ENCODE measurements around the gene DUSP16. TPM values are rescaled to one million over a fixed set of nuclear protein-coding genes. Genes with fewer than 3 reads are reported as not detected.
"Not testable (repeated sequence)": the region's sequence is repeated elsewhere in the genome, so short reads cannot be mapped to it uniquely, and the experiment has no call there.

DUSP16 gene
- total and polyA plus RNA-seq, 7 donors: 8.6 to 27.3 (median 13.8) TPM

DNA sequence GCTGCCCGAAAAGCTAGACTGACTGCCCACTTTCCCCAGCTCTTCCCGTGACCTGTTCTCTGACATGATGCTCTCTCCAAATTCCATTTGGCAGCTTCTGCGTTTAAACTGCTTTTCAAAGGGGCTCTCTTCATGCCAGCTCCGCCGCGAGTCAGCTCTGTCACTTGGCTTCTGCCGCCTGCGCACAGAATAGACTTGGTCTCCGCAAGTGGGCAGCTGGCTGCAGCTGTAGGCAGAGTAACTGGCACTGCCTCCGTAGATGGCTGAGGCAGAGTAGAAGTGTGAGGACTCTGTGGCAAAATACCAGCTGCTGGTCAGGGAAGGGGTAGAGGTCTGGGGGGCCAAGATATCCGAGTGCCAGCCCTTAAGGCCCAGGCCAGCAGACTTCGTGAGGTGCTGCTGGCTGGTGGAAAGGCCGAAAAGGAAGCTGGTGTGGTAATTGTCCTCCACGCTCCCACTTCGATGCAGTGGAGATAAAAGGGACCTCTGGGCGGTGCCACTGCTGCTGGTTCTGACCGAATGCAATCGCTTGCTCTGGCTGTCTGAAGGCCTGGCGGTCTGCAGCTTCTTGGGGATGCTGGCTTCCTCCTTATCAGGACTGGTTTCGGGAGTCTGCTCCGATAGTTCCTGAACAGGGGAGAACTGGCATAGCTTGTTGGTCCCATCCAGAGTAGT is 85.7 kb downstream of the DUSP16 start:
- no peaks in the 10 kb centered on the region for H3K9me3 ChIP-seq
- H3K27me3 ChIP-seq: no peaks in the 10 kb centered on the region
- TF ChIP-seq POLR2AphosphoS5 (IDR thresholded peaks at IDR 0.05) (no peak), EP300 (IDR thresholded peaks at IDR 0.05) (no peak), POLR2A (IDR thresholded peaks at IDR 0.05) (no peak)
- TF ChIP-seq, protein P1, sequence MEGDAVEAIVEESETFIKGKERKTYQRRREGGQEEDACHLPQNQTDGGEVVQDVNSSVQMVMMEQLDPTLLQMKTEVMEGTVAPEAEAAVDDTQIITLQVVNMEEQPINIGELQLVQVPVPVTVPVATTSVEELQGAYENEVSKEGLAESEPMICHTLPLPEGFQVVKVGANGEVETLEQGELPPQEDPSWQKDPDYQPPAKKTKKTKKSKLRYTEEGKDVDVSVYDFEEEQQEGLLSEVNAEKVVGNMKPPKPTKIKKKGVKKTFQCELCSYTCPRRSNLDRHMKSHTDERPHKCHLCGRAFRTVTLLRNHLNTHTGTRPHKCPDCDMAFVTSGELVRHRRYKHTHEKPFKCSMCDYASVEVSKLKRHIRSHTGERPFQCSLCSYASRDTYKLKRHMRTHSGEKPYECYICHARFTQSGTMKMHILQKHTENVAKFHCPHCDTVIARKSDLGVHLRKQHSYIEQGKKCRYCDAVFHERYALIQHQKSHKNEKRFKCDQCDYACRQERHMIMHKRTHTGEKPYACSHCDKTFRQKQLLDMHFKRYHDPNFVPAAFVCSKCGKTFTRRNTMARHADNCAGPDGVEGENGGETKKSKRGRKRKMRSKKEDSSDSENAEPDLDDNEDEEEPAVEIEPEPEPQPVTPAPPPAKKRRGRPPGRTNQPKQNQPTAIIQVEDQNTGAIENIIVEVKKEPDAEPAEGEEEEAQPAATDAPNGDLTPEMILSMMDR (IDR thresholded peaks at IDR 0.05): no peak
- intact Hi-C loops (cut with DNase I): no loop called here
- H3K36me3 ChIP-seq: peaks cover 10 to 53% (median 15%) of the 10 kb centered on the region in 4 donors
- DNase-seq: no peak
- H3K27ac ChIP-seq: no peak overlapping the region
- 96 to 97% methylated on average over 21 of the region's 21 CpGs for WGBS, 2 donors
- H3K4me3 ChIP-seq: no peak overlapping the region
- H3K4me1 ChIP-seq: no peaks in the 10 kb centered on the region

DNA sequence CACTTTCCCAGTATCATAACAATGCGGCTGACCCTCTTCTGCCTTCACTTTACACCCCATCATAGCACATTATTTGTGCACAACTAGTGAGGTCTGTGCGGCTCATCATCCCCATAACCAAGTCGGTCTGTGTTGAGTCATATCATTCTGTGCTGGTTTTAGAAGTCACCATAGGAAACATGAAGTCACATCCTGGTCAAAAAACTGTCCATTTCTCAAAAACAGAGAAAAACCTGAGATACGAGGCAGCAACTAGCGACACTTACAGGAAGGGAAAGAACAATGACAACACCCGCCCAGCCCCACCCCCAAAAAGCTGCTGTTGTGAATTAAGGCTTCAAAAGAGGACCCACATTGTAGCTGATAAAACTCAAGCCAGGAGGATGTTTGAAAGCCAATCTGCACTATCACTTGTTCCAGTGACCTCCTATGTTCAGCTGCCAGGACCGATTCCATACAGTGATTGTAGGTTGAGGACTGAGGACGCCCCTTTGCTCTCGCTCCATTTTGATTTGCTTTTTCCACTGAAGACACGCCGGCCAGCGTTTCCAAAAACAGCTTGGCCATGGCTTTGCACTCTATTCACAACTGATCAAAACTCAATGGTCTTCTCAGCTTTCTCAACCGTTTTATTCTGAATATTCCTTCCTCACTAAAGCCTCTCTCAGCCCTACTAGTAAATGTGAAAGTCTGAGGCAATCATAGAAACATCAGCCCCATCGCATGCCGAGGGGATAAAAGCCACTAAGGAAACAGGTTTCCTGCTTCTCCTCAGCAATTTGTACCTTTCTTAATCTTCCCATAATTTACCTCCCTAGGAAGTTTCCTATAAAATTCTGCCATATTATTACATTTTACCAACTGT is 87.5 kb downstream of the DUSP16 start:
- intact Hi-C loops (cut with DNase I): no loop called here
- WGBS, 2 donors: 79 to 88% methylated on average over 15 of the region's 15 CpGs
- Histone ChIP-seq H3K4me3 (no peak overlapping the region), H3K4me1 (no peaks in the 10 kb centered on the region), H3K36me3 (peaks cover 10 to 50% (median 15%) of the 10 kb centered on the region in 4 donors), H3K27ac (no peak overlapping the region), H3K9me3 (no peaks in the 10 kb centered on the region), H3K27me3 (no peaks in the 10 kb centered on the region)
- DNase-seq: no peak
- TF ChIP-seq EP300 (IDR thresholded peaks at IDR 0.05) (no peak), POLR2A (IDR thresholded peaks at IDR 0.05) (no peak), POLR2AphosphoS5 (IDR thresholded peaks at IDR 0.05) (no peak)
- TF ChIP-seq, protein P1 (IDR thresholded peaks at IDR 0.05): no peak

DNA sequence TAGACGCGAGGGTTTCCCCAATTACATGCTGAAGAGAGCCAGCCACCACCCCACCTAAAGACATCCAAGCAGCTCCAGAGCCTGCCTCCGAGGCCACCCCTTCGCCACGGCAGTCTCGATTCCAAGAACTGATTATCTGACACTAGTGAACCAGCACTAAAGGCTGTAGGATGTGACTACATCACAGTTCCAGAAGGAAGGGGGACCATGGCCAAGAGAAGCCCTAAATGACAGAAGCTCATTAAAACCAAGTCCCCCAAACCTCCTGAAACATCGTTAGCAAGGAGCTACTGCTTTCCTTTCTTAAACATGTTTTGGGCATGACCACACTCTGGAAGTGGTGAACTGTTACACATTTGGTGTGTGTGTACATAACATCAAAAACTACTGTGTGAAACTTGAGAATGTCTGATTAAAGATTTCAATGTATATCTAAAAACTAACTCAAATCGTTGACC is 88.2 kb downstream of the DUSP16 start:
- H3K27me3 ChIP-seq: no peaks in the 10 kb centered on the region
- 70 to 79% methylated on average over 8 of the region's 8 CpGs for WGBS, 2 donors
- intact Hi-C loops (cut with DNase I): no loop called here
- no peaks in the 10 kb centered on the region for H3K9me3 ChIP-seq
- H3K36me3 ChIP-seq: peaks cover 10 to 43% (median 15%) of the 10 kb centered on the region in 4 donors
- no peak overlapping the region for H3K27ac ChIP-seq
- H3K4me1 ChIP-seq: no peaks in the 10 kb centered on the region
- H3K4me3 ChIP-seq: no peak overlapping the region
- TF ChIP-seq, protein P1 (IDR thresholded peaks at IDR 0.05): no peak
- no peak for TF ChIP-seq POLR2AphosphoS5 (IDR thresholded peaks at IDR 0.05)
- no peak for TF ChIP-seq POLR2A (IDR thresholded peaks at IDR 0.05)
- no peak for TF ChIP-seq EP300 (IDR thresholded peaks at IDR 0.05)
- no peak for DNase-seq

DNA sequence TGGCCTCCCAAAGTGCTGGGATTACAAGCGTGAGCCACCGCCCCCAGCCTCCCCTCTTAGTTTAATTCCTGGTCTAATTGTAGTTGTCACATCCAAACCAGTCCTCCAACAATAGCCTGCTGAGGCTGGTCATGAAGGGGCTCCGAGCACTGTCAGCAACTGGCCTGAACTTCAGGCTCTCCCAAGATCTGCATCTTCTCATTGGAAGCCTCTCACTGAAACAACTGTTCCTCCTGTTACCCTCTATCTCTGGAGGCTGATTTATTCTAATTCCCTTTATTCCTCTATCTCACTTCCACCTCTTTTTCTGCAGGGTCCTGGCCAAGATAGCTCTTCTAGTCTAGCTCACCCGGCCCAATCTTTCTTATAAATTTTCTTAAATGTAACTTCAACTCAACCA is 89.4 kb downstream of the DUSP16 start:
- H3K36me3 ChIP-seq: peaks cover 10 to 30% (median 15%) of the 10 kb centered on the region in 4 donors
- TF ChIP-seq POLR2AphosphoS5 (IDR thresholded peaks at IDR 0.05) (no peak), EP300 (IDR thresholded peaks at IDR 0.05) (no peak), POLR2A (IDR thresholded peaks at IDR 0.05) (no peak)
- TF ChIP-seq, protein P1 (IDR thresholded peaks at IDR 0.05): no peak
- no peaks in the 10 kb centered on the region for H3K4me1 ChIP-seq
- no peak for DNase-seq
- intact Hi-C loops (cut with DNase I): no loop called here
- WGBS, 2 donors: 95 to 99% methylated on average over 4 of the region's 4 CpGs
- H3K9me3 ChIP-seq: no peaks in the 10 kb centered on the region
- no peak overlapping the region for H3K4me3 ChIP-seq
- no peaks in the 10 kb centered on the region for H3K27me3 ChIP-seq
- no peak overlapping the region for H3K27ac ChIP-seq

DNA sequence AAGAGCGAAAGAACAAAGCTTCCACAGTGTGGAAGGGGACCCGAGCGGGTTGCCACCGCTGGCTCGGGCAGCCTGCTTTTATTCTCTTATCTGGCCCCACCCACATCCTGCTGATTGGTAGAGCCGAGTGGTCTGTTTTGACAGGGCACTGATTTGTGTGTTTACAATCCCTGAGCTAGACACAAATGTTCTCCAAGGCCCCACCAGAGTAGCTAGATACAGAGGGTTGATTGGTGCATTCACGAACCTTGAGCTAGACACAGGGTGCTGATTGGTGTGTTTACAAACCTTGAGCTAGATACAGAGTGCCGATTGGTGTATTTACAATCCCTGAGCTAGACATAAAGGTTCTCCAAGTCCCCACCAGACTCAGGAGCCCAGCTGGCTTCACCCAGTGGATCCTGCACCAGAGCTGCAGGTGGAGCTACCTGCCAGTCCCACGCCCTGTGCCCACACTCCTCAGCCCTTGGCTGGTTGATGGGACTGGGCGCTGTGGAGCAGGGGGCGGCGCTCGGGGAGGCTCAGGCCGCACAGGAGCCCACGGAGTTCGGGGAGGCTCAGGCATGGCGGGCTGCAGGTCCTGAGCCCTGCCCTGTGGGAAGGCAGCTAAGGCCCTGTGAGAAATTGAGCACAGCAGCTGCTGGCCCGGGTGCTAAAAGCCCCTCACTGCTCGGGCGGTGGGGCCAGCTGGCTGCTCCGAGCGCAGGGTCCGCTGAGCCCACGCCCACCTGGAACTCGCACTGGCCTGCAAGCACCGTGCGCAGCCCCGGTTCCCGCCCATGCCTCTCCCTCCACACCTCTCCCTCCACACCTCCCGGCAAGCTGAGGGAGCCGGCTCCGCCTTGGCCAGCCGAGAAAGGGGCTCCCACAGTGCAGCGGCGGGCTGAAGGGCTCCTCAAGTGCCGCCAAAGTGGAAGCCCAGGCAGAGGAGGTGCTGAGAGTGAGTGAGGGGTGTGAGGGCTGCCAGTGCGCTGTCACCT is 90.4 kb downstream of the DUSP16 start:
- H3K9me3 ChIP-seq; H3K27me3 ChIP-seq; H3K4me3 ChIP-seq; H3K4me1 ChIP-seq; intact Hi-C loops (cut with DNase I); DNase-seq; H3K27ac ChIP-seq: not testable (repeated sequence)
- WGBS, 2 donors: 87 to 89% methylated on average over 37 of the region's 37 CpGs
- H3K36me3 ChIP-seq: peaks cover 5 to 21% (median 10%) of the 10 kb centered on the region in 4 donors

Data from sigmoid colon (tissue), 7 donors.